ENCODE measurements around the gene SKI. TPM values are rescaled to one million over a fixed set of nuclear protein-coding genes. Genes with fewer than 3 reads are reported as not detected.

The SKI gene
- total RNA-seq, 4 donors from 2014 or later: 35.3 to 54.0 (median 47.3) TPM

- DNase-seq (ENCODE audit: low spot score) (no peak), ATAC-seq (ENCODE audit: low FRiP score) (no peak)
- TF ChIP-seq CTCF (IDR thresholded peaks at IDR 0.05): no peak
Measured at GRCh38 chr1:2251363-2251762, 23.2 kb downstream of the SKI start.

GRCh38 chr1:2251786-2252185 is 23.7 kb downstream of the SKI start:
- no peak for DNase-seq (ENCODE audit: low spot score)
- TF ChIP-seq CTCF (IDR thresholded peaks at IDR 0.05): no peak
- no peak for ATAC-seq (ENCODE audit: low FRiP score)

GRCh38 chr1:2252423-2252822 is 24.3 kb downstream of the SKI start:
- TF ChIP-seq CTCF (IDR thresholded peaks at IDR 0.05): no peak
- ATAC-seq (ENCODE audit: low FRiP score) (no peak), DNase-seq (ENCODE audit: low spot score) (no peak)

- no peak for DNase-seq (ENCODE audit: low spot score)
- TF ChIP-seq CTCF (IDR thresholded peaks at IDR 0.05): no peak
- no peak for ATAC-seq (ENCODE audit: low FRiP score)
Measured at GRCh38 chr1:2253036-2253796, 25.1 kb downstream of the SKI start.

GRCh38 chr1:2253797-2254480 is 25.8 kb downstream of the SKI start:
- no peak for ATAC-seq (ENCODE audit: low FRiP score)

GRCh38 chr1:2255047-2255419 is 26.9 kb downstream of the SKI start:
- ATAC-seq (ENCODE audit: low FRiP score): no peak
- no peak for DNase-seq (ENCODE audit: low spot score)
- no peak for TF ChIP-seq CTCF (IDR thresholded peaks at IDR 0.05)

More at GRCh38 chr1:2253797-2254480, 25.8 kb downstream of the SKI start:
- no peak for TF ChIP-seq CTCF (IDR thresholded peaks at IDR 0.05)
- no peak for DNase-seq (ENCODE audit: low spot score)

Data from omental fat pad (tissue), 4 donors.